GM23248 (cell line): ENCODE measurements around the gene ST6GALNAC3.

Experiments
- EZH2 ChIP-seq: fragments of 200-600 bp; sonication (generic); IDR thresholded peaks from 2 replicates; pipeline ENCODE4 v1.6.1; 2018; ENCODE audit warnings: antibody characterized with exemption, mild to moderate bottlenecking; ENCODE audit not compliant: insufficient read depth, poor library complexity, severe bottlenecking
- EZH2phosphoT487 ChIP-seq: fragments of 200-600 bp; sonication (generic); IDR thresholded peaks from 2 replicates; pipeline ENCODE4 v1.6.1; 2018; ENCODE audit warnings: antibody characterized with exemption, moderate library complexity, mild to moderate bottlenecking, low read depth; ENCODE audit not compliant: insufficient read depth

DNA sequence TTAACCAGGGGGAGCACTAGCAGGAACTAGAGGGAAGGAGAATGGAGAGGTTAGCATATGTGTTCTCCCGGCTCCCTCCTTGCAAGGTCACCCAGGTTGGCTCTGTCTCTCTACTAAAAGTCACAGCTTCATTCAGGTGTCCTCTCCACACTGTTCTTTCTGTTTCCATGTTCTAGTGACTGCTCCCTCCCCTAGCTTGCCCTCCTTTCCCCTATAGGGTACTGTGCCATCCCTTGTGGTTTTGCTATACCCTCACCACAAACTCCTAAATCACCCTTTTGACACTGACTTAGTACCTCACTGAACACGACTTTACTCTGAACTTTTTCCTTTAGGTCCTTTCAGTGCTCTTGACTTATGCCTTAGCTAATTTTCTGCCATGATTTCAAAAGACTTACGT, 389.3 kb downstream of the ST6GALNAC3 start:
- TF ChIP-seq EZH2 (no peak), EZH2phosphoT487 (no peak)
